Activated naive CD8-positive, alpha-beta T cell (primary cell): ENCODE measurements around the gene BRWD1.

Experiments
- H3K27ac Mint-ChIP-seq: one replicate; pipeline ENCODE4 v1.8.0; 2021; ENCODE audit warnings: mixed read lengths
- H3K27me3 Mint-ChIP-seq: one replicate; pipeline ENCODE4 v1.8.0; 2021; ENCODE audit warnings: mixed read lengths
- H3K36me3 Mint-ChIP-seq: one replicate; pipeline ENCODE4 v1.8.0; 2021; ENCODE audit warnings: mixed read lengths
- H3K4me1 Mint-ChIP-seq: one replicate; pipeline ENCODE4 v1.8.0; 2021; ENCODE audit warnings: low read depth, mixed read lengths
- H3K4me3 Mint-ChIP-seq: one replicate; pipeline ENCODE4 v1.8.0; 2021; ENCODE audit warnings: mild to moderate bottlenecking, mixed read lengths
- H3K9me3 Mint-ChIP-seq: one replicate; pipeline ENCODE4 v1.8.0; 2021; ENCODE audit warnings: low read depth, mixed read lengths

BRWD1 gene

GRCh38 chr21:39317134-39318090, 4.0 kb upstream of the BRWD1 start:
- H3K9me3 Mint-ChIP-seq, result no peaks in the 10 kb centered on the region
- peaks cover 18% of the 10 kb centered on the region for H3K4me1 Mint-ChIP-seq
- H3K27ac Mint-ChIP-seq, result no peak overlapping the region
- no peaks in the 10 kb centered on the region for H3K27me3 Mint-ChIP-seq
- H3K4me3 Mint-ChIP-seq, result no peak overlapping the region
- no peaks in the 10 kb centered on the region for H3K36me3 Mint-ChIP-seq

GRCh38 chr21:39316729-39317128, 3.3 kb upstream of the BRWD1 start:
- Mint-ChIP-seq H3K9me3 (no peaks in the 10 kb centered on the region), H3K4me1 (peaks cover 24% of the 10 kb centered on the region), H3K27ac (no peak overlapping the region), H3K36me3 (no peaks in the 10 kb centered on the region), H3K4me3 (no peak overlapping the region), H3K27me3 (no peaks in the 10 kb centered on the region)

- H3K27me3 Mint-ChIP-seq, result no peaks in the 10 kb centered on the region
- peaks cover 2% of the 10 kb centered on the region for H3K36me3 Mint-ChIP-seq
- H3K27ac Mint-ChIP-seq, result peak overlapping the region; percentile 35
- H3K4me1 Mint-ChIP-seq, result peaks cover 32% of the 10 kb centered on the region
- no peaks in the 10 kb centered on the region for H3K9me3 Mint-ChIP-seq
- H3K4me3 Mint-ChIP-seq, result peak overlapping the region; percentile 66
Observed at GRCh38 chr21:39315603-39316445, 2.4 kb upstream of the BRWD1 start.

- Mint-ChIP-seq H3K27me3 (no peaks in the 10 kb centered on the region), H3K4me1 (peaks cover 38% of the 10 kb centered on the region)
Observed at GRCh38 chr21:39314143-39315027, 953 bp upstream of the BRWD1 start.

GRCh38 chr21:39313042-39313570, 326 bp downstream of the BRWD1 start:
- Mint-ChIP-seq H3K4me3 (peak overlapping the region; percentile 83), H3K9me3 (no peaks in the 10 kb centered on the region), H3K27me3 (no peaks in the 10 kb centered on the region), H3K36me3 (peaks cover 2% of the 10 kb centered on the region), H3K4me1 (peaks cover 47% of the 10 kb centered on the region), H3K27ac (no peak overlapping the region)

More at GRCh38 chr21:39314143-39315027, 953 bp upstream of the BRWD1 start:
- Mint-ChIP-seq H3K27ac (peak overlapping the region; percentile 93), H3K36me3 (peaks cover 2% of the 10 kb centered on the region), H3K4me3 (peak overlapping the region; percentile 90), H3K9me3 (no peaks in the 10 kb centered on the region)

- no peaks in the 10 kb centered on the region for H3K27me3 Mint-ChIP-seq
- no peaks in the 10 kb centered on the region for H3K9me3 Mint-ChIP-seq
- peak overlapping the region; percentile 81 for H3K27ac Mint-ChIP-seq
- peaks cover 2% of the 10 kb centered on the region for H3K36me3 Mint-ChIP-seq
- H3K4me1 Mint-ChIP-seq, result peaks cover 54% of the 10 kb centered on the region
- peak overlapping the region; percentile 83 for H3K4me3 Mint-ChIP-seq
Observed at GRCh38 chr21:39312112-39313041, 1.1 kb downstream of the BRWD1 start.

GRCh38 chr21:39311164-39311563, 2.3 kb downstream of the BRWD1 start:
- Mint-ChIP-seq H3K9me3 (no peaks in the 10 kb centered on the region), H3K36me3 (peaks cover 2% of the 10 kb centered on the region), H3K4me1 (peaks cover 53% of the 10 kb centered on the region), H3K27me3 (no peaks in the 10 kb centered on the region), H3K4me3 (peak overlapping the region; percentile 83), H3K27ac (peak overlapping the region; percentile 81)

- Mint-ChIP-seq H3K36me3 (peaks cover 5% of the 10 kb centered on the region), H3K27ac (peak overlapping the region; percentile 8), H3K4me1 (peaks cover 49% of the 10 kb centered on the region), H3K4me3 (no peak overlapping the region), H3K9me3 (no peaks in the 10 kb centered on the region), H3K27me3 (no peaks in the 10 kb centered on the region)
Observed at GRCh38 chr21:39307466-39307865, 6.0 kb downstream of the BRWD1 start.

GRCh38 chr21:39300587-39300986, 12.8 kb downstream of the BRWD1 start:
- H3K4me3 Mint-ChIP-seq, result no peak overlapping the region
- H3K27ac Mint-ChIP-seq, result no peak overlapping the region

GRCh38 chr21:39296891-39297290, 16.5 kb downstream of the BRWD1 start:
- no peak overlapping the region for H3K27ac Mint-ChIP-seq
- peaks cover 45% of the 10 kb centered on the region for H3K4me1 Mint-ChIP-seq
- H3K27me3 Mint-ChIP-seq, result no peaks in the 10 kb centered on the region
- H3K4me3 Mint-ChIP-seq, result no peak overlapping the region
- no peaks in the 10 kb centered on the region for H3K9me3 Mint-ChIP-seq
- peaks cover 22% of the 10 kb centered on the region for H3K36me3 Mint-ChIP-seq

More at GRCh38 chr21:39300587-39300986, 12.8 kb downstream of the BRWD1 start:
- Mint-ChIP-seq H3K4me1 (peaks cover 49% of the 10 kb centered on the region), H3K9me3 (no peaks in the 10 kb centered on the region), H3K36me3 (peaks cover 17% of the 10 kb centered on the region), H3K27me3 (no peaks in the 10 kb centered on the region)

GRCh38 chr21:39288987-39289386, 24.4 kb downstream of the BRWD1 start:
- peaks cover 6% of the 10 kb centered on the region for H3K4me1 Mint-ChIP-seq
- H3K27ac Mint-ChIP-seq, result no peak overlapping the region
- no peaks in the 10 kb centered on the region for H3K27me3 Mint-ChIP-seq
- no peaks in the 10 kb centered on the region for H3K9me3 Mint-ChIP-seq
- H3K36me3 Mint-ChIP-seq, result peaks cover 26% of the 10 kb centered on the region
- H3K4me3 Mint-ChIP-seq, result no peak overlapping the region

- Mint-ChIP-seq H3K4me1 (peaks cover 7% of the 10 kb centered on the region), H3K9me3 (no peaks in the 10 kb centered on the region), H3K36me3 (peaks cover 7% of the 10 kb centered on the region), H3K27me3 (no peaks in the 10 kb centered on the region), H3K27ac (peak overlapping the region; percentile 36), H3K4me3 (no peak overlapping the region)
Observed at GRCh38 chr21:39282911-39283310, 30.5 kb downstream of the BRWD1 start.

- H3K27ac Mint-ChIP-seq, result no peak overlapping the region
- peaks cover 7% of the 10 kb centered on the region for H3K4me1 Mint-ChIP-seq
- peaks cover 3% of the 10 kb centered on the region for H3K36me3 Mint-ChIP-seq
- H3K27me3 Mint-ChIP-seq, result no peaks in the 10 kb centered on the region
- H3K4me3 Mint-ChIP-seq, result no peak overlapping the region
- H3K9me3 Mint-ChIP-seq, result no peaks in the 10 kb centered on the region
Observed at GRCh38 chr21:39281853-39282252, 31.6 kb downstream of the BRWD1 start.
